Measurements from ENCODE around the gene LRBA.
"Not testable (repeated sequence)": the region's sequence is repeated elsewhere in the genome, so short reads cannot be mapped to it uniquely, and the experiment has no call there.

The LRBA gene

DNA sequence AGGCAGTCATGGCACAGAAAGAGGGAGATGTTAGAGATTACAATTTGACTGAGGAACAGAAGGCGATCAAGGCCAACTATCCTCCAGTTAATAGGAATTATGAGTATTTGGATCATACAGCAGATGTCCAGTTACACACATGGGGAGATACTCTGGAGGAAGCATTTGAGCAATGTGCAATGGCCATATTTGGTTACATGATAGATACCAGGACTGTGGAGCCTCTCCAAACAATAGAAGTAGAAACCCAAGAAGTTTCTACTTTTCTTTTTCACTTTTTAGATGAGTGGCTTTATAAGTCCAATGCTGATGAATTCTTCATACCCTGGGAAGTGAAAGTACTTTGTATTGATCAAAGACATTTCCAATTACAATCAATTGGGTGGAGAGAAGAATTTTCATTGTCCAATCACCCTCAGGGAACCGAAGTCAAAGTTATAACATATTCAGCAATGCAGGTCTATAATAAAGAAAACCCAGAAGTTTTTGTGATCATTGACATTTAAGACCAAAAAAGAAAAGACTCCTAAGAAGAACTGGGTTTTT lies 294.0 kb downstream of the LRBA start:
- DNase-seq = no peak

DNA sequence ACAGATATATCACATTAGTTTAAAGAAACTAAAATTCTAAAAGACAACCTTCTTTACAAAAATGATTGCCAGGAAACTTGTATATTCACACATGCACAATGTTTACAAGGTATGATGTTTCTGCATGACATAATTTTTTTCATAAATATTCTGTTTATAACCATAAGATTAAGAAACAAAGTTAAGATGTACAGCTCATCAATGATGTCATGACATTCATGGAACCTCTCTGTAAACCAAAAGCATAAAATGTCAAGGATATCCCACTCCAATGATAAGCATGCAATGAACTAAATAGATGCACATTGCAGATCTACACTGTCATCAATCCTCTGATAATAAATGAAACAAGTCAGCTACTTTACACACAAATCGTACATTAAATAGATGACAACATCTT lies 297.1 kb downstream of the LRBA start:
- no peak for DNase-seq

- DNase-seq = no peak
Measured at GRCh38 chr4:150714462-150715438, 300.3 kb downstream of the LRBA start.

DNA sequence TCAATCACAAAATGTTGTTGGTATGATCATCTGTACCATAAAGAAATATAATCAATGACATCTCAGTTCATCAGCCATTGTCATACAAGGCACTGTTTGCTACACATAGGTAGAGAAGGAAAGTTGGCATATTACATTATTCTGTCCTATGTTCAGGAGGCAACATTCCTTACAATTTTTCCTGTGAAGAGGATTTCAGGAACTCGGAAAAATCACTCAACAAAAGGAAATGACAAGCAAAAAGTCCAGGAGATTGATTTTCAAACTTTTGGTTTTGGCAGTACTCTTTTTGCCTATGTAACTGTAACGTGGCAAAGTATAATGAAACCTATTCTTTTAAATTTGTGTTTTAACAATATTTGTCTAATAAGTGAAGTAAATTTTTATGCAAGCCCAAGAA lies 301.8 kb downstream of the LRBA start:
- no peak for DNase-seq

DNA sequence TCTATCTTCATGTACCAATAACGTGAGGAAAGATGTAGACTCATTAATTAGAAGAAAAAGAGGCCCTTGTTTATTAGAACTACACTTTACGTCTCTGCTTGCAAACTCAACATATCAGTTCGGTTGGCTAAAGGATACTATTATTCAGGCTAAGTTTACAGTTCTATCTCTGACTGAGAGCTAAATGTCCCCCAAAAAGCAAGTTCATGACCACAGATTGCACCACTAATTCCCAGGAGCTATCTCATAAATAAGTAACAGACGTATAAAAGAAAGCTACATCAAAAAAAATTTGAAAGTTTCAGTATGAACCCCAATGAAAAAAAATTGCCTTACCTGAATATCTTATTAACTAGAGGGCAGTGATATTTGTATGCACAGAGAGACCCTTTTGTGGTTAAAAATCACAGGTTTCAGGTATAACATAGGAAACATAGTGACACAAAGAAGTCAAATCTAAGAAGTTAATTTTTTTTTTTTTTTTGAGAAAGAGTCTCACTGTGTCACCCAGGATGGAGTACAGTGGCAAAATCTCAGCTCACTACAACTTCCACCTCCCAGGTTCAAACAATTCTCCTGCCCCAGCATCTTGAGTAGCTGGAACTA lies 304.2 kb downstream of the LRBA start:
- DNase-seq = no peak

- DNase-seq = no peak
Measured at GRCh38 chr4:150708004-150708403, 307.1 kb downstream of the LRBA start.

DNA sequence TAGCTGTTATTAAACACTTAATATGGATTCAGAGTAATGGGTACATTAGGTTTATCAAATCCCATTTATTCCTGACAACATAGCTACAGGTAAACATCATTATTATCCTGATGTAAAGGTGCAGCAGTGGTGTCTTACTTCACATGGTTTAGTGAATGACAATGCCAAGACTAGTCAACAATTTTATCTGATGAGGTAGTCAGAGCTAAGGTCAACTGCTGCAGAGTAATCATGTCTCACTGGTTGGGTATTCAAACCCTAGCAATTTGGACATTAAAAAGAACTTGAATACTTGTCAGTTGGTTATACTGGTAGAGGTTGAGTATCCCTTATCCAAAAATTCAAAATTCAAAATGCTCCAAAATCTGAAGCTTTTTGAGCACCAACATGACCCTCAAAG lies 315.5 kb downstream of the LRBA start:
- DNase-seq = no peak

GRCh38 chr4:150695162-150695561 lies 319.9 kb downstream of the LRBA start:
- DNase-seq = no peak

DNA sequence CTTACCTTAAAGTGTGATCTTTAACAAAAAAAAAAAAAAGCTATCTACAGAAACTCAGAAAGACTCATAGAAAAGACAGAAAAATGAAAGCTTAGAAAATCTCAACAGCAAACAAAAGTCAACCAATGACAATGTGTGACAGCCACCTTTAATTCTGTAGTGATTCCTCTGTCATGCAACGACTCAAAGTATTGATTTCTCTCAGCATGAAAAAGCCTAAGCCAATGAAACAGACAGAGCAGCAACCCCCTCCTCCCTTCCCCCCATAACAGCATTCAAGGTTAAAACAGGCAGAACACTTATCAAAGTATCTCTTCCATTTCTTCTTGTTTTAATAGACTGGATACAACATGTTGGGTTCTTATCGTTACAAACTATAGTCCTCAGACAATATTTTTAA lies 320.6 kb downstream of the LRBA start:
- no peak for DNase-seq

GRCh38 chr4:150683775-150684350 lies 331.2 kb downstream of the LRBA start:
- DNase-seq = no peak

- DNase-seq = no peak
Measured at GRCh38 chr4:150682126-150682525, 333.0 kb downstream of the LRBA start.

DNA sequence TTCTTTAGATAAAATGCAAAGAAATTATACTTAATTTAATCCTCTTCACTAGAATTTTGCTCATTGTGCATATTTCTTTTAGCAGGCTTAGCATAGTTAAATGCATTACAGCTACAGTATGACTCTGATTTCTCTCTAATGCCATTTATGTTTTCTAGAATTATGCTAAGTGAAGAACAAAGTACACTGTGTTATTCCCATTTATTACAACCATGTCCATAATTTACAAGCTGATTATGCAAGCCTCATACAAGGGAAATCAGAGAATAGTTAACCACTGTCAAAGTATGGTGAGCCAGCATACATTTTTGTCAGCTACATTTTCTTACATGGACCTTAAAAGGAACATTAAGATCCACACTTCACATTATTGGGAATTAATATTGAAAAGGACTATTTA lies 334.0 kb downstream of the LRBA start:
- DNase-seq = no peak

- no peak for DNase-seq
Measured at GRCh38 chr4:150680651-150681050, 334.4 kb downstream of the LRBA start.

- no peak for DNase-seq
Measured at GRCh38 chr4:150679765-150680343, 335.2 kb downstream of the LRBA start.

GRCh38 chr4:150679018-150679764 lies 335.9 kb downstream of the LRBA start:
- DNase-seq = no peak

DNA sequence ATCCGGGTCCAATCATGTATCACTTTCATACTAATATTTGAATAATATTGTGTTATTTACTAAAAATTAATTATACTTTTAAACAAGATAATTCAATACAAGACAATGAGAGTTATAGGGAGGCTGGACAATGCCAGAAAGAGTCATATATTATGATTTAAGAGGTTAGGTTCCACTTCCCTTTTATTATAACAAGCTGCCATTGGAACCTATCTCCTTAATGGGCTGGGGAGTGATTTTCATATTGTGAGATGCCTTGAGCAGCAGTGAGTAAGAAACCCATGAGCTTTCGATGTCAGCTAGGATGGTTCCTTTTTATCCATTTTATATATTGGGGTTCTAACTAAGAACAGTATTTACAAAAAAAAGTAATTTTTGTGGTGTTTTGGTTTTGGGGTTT lies 341.3 kb downstream of the LRBA start:
- DNase-seq = no peak

- no peak for DNase-seq
Measured at GRCh38 chr4:150668824-150669223, 346.3 kb downstream of the LRBA start.

DNA sequence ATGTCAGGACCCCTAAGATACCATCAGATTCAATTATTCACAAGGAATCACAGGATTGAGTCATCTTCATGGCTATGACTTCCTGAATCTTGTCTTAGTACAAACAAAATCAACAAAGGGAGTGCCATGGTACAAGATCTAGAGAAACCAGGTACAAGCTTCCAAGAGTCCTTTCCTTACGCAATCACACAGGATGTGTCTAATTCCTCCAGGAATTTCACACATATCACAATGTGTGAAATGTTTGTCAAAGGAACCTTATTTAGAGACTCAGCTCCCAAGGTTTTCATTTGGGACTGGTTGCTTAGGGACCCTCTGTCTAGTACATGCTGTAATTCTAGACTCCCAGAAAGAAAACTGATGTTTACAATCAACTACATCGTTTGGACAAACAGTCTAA lies 350.1 kb downstream of the LRBA start:
- DNase-seq = no peak

DNA sequence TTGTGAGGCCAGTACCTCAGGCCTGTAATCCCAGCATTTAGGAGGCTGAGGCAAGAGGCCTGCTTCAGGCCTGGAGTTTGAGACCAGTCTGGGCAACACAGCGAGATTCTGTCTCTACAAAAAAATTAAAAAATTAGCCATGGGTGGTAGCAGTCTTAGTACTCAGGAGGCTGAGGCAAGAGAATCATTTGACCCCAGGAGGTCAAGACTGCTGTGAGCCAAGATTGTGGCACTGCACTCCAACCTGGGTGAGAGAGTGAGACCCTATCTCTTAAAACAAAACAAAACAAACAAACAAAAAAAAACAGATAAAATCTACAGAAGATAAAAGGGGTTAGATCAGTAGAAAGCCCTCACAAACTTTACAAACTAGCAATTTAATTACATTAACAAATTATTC lies 352.4 kb downstream of the LRBA start:
- DNase-seq = no peak

DNA sequence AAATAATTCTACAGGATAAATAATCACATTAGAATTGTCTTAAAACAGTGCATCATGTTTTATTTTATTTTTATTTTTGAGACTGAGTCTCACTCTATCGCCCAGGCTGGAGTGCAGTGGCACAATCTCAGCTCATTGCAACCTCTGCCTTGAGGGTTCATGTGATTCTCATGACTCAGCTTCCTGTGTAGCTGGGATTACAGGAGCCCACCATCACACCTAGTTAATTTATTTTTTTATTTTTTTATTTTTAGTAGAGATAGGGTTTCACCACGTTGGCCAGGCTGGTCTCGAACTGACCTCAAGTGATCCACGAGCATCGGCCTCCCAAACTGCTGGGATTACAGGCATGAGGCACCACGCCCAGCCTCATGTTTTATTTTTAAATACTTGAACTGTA lies 353.5 kb downstream of the LRBA start:
- DNase-seq = not testable (repeated sequence)

DNA sequence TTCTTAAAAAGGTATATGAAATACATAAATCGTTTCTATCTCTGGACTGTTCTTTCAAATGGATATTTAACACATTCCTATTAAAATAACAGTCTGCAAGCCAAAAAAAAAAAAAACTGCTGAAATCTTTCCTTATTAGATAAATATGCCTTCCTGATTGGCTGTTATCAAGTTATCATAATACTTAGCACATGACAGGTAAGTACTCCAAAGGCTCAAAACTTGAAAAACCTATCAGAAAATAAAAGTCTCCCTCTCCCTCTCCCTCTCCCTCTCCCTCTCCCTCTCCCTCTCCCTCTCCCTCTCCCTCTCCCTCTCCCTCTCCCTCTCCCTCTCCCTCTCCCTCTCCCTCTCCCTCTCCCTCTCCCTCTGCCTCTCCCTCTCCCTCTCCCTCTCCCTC lies 356.8 kb downstream of the LRBA start:
- DNase-seq = not testable (repeated sequence)

- no peak for DNase-seq
Measured at GRCh38 chr4:150656891-150657290, 358.2 kb downstream of the LRBA start.

DNA sequence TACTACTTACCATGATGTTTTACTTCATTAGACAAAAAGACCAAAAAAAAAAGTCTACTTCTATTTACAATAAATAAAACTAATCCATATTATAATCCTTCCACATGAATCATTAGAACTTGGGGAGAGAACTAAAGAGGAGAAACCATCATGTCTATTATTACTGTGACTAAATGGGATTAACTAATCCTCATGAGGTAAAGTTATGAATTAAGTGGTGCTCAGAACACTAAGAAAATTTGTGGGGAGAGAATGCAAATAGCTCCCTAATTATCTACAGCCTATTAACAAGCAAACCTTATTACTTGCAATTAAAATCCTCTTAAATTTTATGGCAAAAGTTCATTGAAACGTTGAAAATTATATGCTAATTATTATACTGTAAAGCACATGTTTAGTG lies 364.3 kb downstream of the LRBA start:
- DNase-seq = no peak
